Osteocyte (in vitro differentiated cells): ENCODE results near the gene ATG16L2. TPM values are rescaled to one million over a fixed set of nuclear protein-coding genes. Genes with fewer than 3 reads are reported as not detected.
"Not testable (repeated sequence)": the region's sequence is repeated elsewhere in the genome, so short reads cannot be mapped to it uniquely, and the experiment has no call there.

Experiments
- DNase-seq: peaks from one replicate; pipeline ENCODE4 v3.0.0; 2021; ENCODE audit warnings: mixed read lengths; ENCODE audit not compliant: unreplicated experiment; ENCODE audit errors: extremely low spot score
- H3K27ac Mint-ChIP-seq: one replicate; pipeline ENCODE4 v1.8.0; 2021; ENCODE audit warnings: mild to moderate bottlenecking, mixed read lengths; ENCODE audit not compliant: unreplicated experiment
- H3K27me3 Mint-ChIP-seq: one replicate; pipeline ENCODE4 v1.8.0; 2021; ENCODE audit warnings: mixed read lengths; ENCODE audit not compliant: unreplicated experiment
- H3K36me3 Mint-ChIP-seq: one replicate; pipeline ENCODE4 v1.8.0; 2021; ENCODE audit warnings: mixed read lengths; ENCODE audit not compliant: unreplicated experiment
- H3K4me1 Mint-ChIP-seq: one replicate; pipeline ENCODE4 v1.8.0; 2021; ENCODE audit warnings: mixed read lengths; ENCODE audit not compliant: unreplicated experiment
- H3K4me3 Mint-ChIP-seq: one replicate; pipeline ENCODE4 v1.8.0; 2021; ENCODE audit warnings: mild to moderate bottlenecking, moderate library complexity, mixed read lengths; ENCODE audit not compliant: unreplicated experiment
- H3K9me3 Mint-ChIP-seq: one replicate; pipeline ENCODE4 v1.8.0; 2021; ENCODE audit warnings: mixed read lengths; ENCODE audit not compliant: unreplicated experiment
- total RNA-seq: library from RNA; stranded (reverse); gene quantifications from 2 replicates; pipeline ENCODE4 v1.2.1, GENCODE V29; 2021
- TF ChIP-seq, protein P1 (sequence below): fragments of 200-600 bp; sonication (generic); IDR thresholded peaks from 2 replicates; pipeline ENCODE4 v1.5.0; 2021; ENCODE audit warnings: antibody characterized with exemption, mild to moderate bottlenecking, moderate library complexity

The ATG16L2 gene
- total RNA-seq, 1 donor from 2014 or later, result 17.1 TPM

DNA sequence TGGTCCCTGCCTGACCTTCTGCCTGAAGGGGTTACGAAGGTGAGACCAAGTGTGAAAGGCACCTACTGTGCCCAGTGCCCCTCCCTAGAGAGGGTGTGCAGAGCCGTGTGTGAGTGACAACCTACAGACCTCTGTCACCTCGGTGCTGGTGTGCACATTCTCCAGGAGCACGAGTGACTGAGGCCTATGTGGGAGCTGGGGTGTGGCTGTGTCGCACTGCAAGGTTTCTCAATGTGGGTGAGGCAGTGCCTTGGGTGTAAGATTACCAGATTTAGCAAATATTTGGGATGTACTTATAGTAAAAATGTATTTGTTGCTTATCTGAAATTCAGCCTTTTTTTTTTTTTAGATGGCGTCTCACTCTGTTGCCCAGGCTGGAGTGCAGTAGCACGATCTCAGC lies 26.0 kb upstream of the ATG16L2 start:
- no peaks in the 10 kb centered on the region for H3K27me3 Mint-ChIP-seq
- H3K27ac Mint-ChIP-seq, result no peak overlapping the region
- no peak overlapping the region for H3K4me3 Mint-ChIP-seq
- H3K36me3 Mint-ChIP-seq, result no peaks in the 10 kb centered on the region
- H3K4me1 Mint-ChIP-seq, result peaks cover 23% of the 10 kb centered on the region
- no peaks in the 10 kb centered on the region for H3K9me3 Mint-ChIP-seq
- TF ChIP-seq, protein P1, sequence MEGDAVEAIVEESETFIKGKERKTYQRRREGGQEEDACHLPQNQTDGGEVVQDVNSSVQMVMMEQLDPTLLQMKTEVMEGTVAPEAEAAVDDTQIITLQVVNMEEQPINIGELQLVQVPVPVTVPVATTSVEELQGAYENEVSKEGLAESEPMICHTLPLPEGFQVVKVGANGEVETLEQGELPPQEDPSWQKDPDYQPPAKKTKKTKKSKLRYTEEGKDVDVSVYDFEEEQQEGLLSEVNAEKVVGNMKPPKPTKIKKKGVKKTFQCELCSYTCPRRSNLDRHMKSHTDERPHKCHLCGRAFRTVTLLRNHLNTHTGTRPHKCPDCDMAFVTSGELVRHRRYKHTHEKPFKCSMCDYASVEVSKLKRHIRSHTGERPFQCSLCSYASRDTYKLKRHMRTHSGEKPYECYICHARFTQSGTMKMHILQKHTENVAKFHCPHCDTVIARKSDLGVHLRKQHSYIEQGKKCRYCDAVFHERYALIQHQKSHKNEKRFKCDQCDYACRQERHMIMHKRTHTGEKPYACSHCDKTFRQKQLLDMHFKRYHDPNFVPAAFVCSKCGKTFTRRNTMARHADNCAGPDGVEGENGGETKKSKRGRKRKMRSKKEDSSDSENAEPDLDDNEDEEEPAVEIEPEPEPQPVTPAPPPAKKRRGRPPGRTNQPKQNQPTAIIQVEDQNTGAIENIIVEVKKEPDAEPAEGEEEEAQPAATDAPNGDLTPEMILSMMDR, result no peak
- no peak for DNase-seq

DNA sequence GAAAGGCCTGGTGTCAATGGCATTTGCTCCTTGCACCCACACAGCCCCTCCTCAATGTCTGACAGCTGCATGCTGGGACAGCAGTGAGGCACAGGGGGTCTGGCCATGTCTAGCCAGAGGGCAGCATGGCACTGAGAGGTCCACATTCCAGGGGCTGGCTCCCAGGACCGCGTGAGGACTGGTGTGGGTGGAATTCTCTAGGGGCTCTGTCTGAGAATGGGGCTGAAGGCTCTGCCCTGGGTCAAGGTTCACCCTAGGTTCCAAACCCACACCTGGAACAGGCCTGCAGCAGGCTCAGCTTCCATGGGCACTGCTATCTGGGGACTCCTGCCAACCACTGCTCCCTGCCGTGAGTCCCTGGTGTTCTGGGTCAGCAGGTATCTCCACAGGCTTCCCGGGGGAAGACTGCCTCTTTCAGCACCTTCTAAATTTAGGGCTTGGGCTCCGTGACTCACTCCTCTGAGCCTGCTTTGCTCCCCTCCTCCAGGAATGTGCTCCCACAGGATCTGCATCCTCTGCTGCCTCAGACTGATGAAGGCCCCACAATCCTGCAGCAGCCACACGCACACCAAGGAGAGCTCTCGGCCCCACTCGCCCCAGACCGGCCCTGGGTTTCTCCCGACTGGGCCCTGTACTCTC lies 24.6 kb upstream of the ATG16L2 start:
- no peak for DNase-seq
- no peak overlapping the region for H3K4me3 Mint-ChIP-seq
- H3K9me3 Mint-ChIP-seq, result no peaks in the 10 kb centered on the region

DNA sequence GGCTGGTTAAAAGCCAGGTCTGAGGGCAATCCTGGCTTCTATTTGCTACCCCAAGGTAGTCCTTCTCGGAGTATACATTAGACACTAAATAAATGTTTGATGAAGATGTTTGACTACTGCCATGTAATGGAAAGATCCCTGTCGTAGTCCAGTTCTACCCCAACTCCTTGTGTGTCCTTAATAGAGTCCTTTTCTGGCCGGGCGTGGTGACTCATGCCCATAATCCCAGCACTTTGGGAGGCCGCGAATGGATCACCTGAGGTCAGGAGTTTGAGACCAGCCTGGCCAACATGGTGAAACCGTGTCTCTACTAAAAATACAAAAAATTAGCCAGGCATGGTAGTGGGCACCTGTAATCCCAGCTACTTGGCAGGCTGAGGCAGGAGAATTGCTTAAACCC lies 23.0 kb upstream of the ATG16L2 start:
- H3K4me3 Mint-ChIP-seq, H3K27ac Mint-ChIP-seq, H3K27me3 Mint-ChIP-seq, DNase-seq, H3K9me3 Mint-ChIP-seq, H3K36me3 Mint-ChIP-seq: not testable (repeated sequence)
- peaks cover 37% of the 10 kb centered on the region for H3K4me1 Mint-ChIP-seq

More for the DNA sequence above, 24.6 kb upstream of the ATG16L2 start:
- Mint-ChIP-seq H3K27ac (peak overlapping the region; percentile 47), H3K4me1 (peaks cover 34% of the 10 kb centered on the region), H3K27me3 (no peaks in the 10 kb centered on the region), H3K36me3 (no peaks in the 10 kb centered on the region)
- TF ChIP-seq, protein P1, result no peak

DNA sequence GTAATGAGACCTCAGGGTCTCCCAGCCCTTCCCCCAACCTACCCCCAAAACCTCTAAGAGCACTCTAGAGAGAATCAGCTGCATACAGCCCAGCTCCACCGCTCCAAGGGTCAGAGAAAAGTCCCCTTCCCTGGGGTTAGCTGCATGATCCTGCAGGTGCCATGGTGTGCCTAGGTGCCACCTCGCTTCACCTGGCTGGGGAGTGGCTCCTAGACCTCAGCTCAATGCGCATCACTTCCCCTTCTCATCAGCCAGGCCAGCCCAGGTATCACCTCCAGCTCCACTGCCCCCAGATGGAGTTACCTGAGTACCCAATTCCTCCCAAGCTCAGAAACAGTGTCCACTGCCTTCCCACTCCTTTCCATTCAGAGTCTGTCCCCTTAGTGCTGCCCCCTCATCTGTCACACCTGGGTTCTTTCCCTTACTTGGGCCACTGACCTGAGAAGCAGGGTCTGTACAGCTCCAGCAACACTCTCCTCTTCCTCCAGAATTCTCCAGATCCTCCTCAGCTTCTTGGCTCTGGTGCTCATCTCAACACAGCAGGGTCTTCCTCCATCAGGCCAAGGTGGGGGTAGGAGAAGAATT lies 21.7 kb upstream of the ATG16L2 start:
- Mint-ChIP-seq H3K4me1 (peaks cover 37% of the 10 kb centered on the region), H3K27me3 (no peaks in the 10 kb centered on the region), H3K9me3 (no peaks in the 10 kb centered on the region), H3K36me3 (no peaks in the 10 kb centered on the region), H3K4me3 (peak overlapping the region; percentile 14), H3K27ac (peak overlapping the region; percentile 99)
- TF ChIP-seq, protein P1, result no peak
- DNase-seq, result no peak

GRCh38 chr11:72793076-72793424 lies 21.2 kb upstream of the ATG16L2 start:
- H3K4me3 Mint-ChIP-seq, result peak overlapping the region; percentile 99
- H3K9me3 Mint-ChIP-seq, result no peaks in the 10 kb centered on the region
- H3K27ac Mint-ChIP-seq, result peak overlapping the region; percentile 99
- H3K36me3 Mint-ChIP-seq, result no peaks in the 10 kb centered on the region
- TF ChIP-seq, protein P1, result no peak
- H3K4me1 Mint-ChIP-seq, result peaks cover 37% of the 10 kb centered on the region
- no peaks in the 10 kb centered on the region for H3K27me3 Mint-ChIP-seq
- DNase-seq, result no peak
